Stimulated activated CD4-positive, alpha-beta T cell treated with anti-CD3 and anti-CD28 coated beads, Interleukin-4, amount 100 ng/mL, for 48 hours (primary cell): ENCODE results near the gene GABRG2.

Experiments
- DNase-seq, 2 donors: peaks; one replicate each; pipeline ENCODE4 v3.0.0-alpha.2; 2020; ENCODE audit warnings: low read depth in 2 of 2

Gene GABRG2

GRCh38 chr5:162189719-162190118 lies 122.1 kb downstream of the GABRG2 start:
- DNase-seq, result no peak

GRCh38 chr5:162193012-162193411 lies 125.4 kb downstream of the GABRG2 start:
- no peak for DNase-seq

- no peak for DNase-seq
Observed at GRCh38 chr5:162196351-162196750, 128.8 kb downstream of the GABRG2 start.

- DNase-seq, result no peak
Observed at GRCh38 chr5:162202285-162202880, 134.8 kb downstream of the GABRG2 start.
